PC-9 (cell line): ENCODE measurements around the gene SCO1.

Experiments used
- CTCF ChIP-seq: fragments of 200-600 bp; sonication (generic); conservative IDR thresholded peaks from 2 replicates; pipeline ENCODE4 v1.6.1; 2017; ENCODE audit warnings: mixed run types, antibody characterized with exemption, mild to moderate bottlenecking, moderate library complexity
- EZH2 ChIP-seq: fragments of 200-600 bp; sonication (generic); IDR thresholded peaks from 2 replicates; pipeline ENCODE4 v1.8.0; 2017; ENCODE audit warnings: antibody characterized with exemption, low read depth

- TF ChIP-seq CTCF = peak; percentile 41; the same call in 1 of the 2 replicates
- TF ChIP-seq EZH2 = no peak
Measured at GRCh38 chr17:10697092-10698081, at the start of gene SCO1, which contains the start of gene ADPRM.
